Activated CD4-positive, alpha-beta T cell treated with anti-CD3 and anti-CD28 coated beads, Interleukin-2, amount 10 ng/mL, durations not matched to agents 24 days and 14 days (primary cell): Measurements from ENCODE around the gene NTM. TPM values are rescaled to one million over a fixed set of nuclear protein-coding genes. Genes with fewer than 3 reads are reported as not detected.

Experiments used
- DNase-seq: peaks from one replicate; pipeline ENCODE4 v3.0.0; 2022
- H3K27ac Mint-ChIP-seq: one replicate; pipeline ENCODE4 v1.8.0; 2022; ENCODE audit warnings: mild to moderate bottlenecking, mixed read lengths
- H3K27me3 Mint-ChIP-seq: one replicate; pipeline ENCODE4 v1.8.0; 2022; ENCODE audit warnings: mixed read lengths
- H3K36me3 Mint-ChIP-seq: one replicate; pipeline ENCODE4 v1.8.0; 2022; ENCODE audit warnings: low read depth, mild to moderate bottlenecking, mixed read lengths
- H3K4me1 Mint-ChIP-seq: one replicate; pipeline ENCODE4 v1.8.0; 2021; ENCODE audit warnings: mixed read lengths
- H3K4me3 Mint-ChIP-seq: one replicate; pipeline ENCODE4 v1.8.0; 2022; ENCODE audit warnings: mild to moderate bottlenecking, moderate library complexity, mixed read lengths
- H3K9me3 Mint-ChIP-seq: one replicate; pipeline ENCODE4 v1.8.0; 2021; ENCODE audit warnings: mixed read lengths
- intact Hi-C: fragments of 100-400 bp; cut with micrococcal nuclease; formaldehyde crosslinking; loops from one replicate; pipeline ENCODE4 v1.15.1; 2023
- total RNA-seq: library from RNA; stranded (reverse); gene quantifications from 2 replicates; pipeline ENCODE4 v1.2.3, GENCODE V29; 2022

NTM gene
- total RNA-seq, 1 donor from 2014 or later = not detected

GRCh38 chr11:132028380-132029240 is 658.2 kb downstream of the NTM start:
- intact Hi-C loops = no loop called here
- Mint-ChIP-seq H3K27me3 (no peaks in the 10 kb centered on the region), H3K36me3 (no peaks in the 10 kb centered on the region), H3K27ac (no peak overlapping the region), H3K4me1 (no peaks in the 10 kb centered on the region), H3K4me3 (no peak overlapping the region), H3K9me3 (peaks cover 3% of the 10 kb centered on the region)
- peak; percentile 65 for DNase-seq

- no peaks in the 10 kb centered on the region for H3K36me3 Mint-ChIP-seq
- H3K27ac Mint-ChIP-seq = no peak overlapping the region
- intact Hi-C loops = no loop called here
- no peaks in the 10 kb centered on the region for H3K4me1 Mint-ChIP-seq
- H3K27me3 Mint-ChIP-seq = no peaks in the 10 kb centered on the region
- H3K4me3 Mint-ChIP-seq = no peak overlapping the region
- DNase-seq = no peak
- no peaks in the 10 kb centered on the region for H3K9me3 Mint-ChIP-seq
These were observed 660.5 kb downstream of the NTM start for GRCh38 chr11:132030896-132031295.

- Mint-ChIP-seq H3K27ac (no peak overlapping the region), H3K4me1 (no peaks in the 10 kb centered on the region), H3K9me3 (no peaks in the 10 kb centered on the region), H3K4me3 (no peak overlapping the region), H3K36me3 (no peaks in the 10 kb centered on the region), H3K27me3 (no peaks in the 10 kb centered on the region)
- intact Hi-C loops = no loop called here
- no peak for DNase-seq
These were observed 662.1 kb downstream of the NTM start for GRCh38 chr11:132032555-132032954.

GRCh38 chr11:132033051-132033450 is 662.6 kb downstream of the NTM start:
- H3K27me3 Mint-ChIP-seq = no peaks in the 10 kb centered on the region
- no peak overlapping the region for H3K27ac Mint-ChIP-seq
- DNase-seq = no peak
- H3K4me3 Mint-ChIP-seq = no peak overlapping the region
- intact Hi-C loops = no loop called here
- no peaks in the 10 kb centered on the region for H3K4me1 Mint-ChIP-seq
- H3K36me3 Mint-ChIP-seq = no peaks in the 10 kb centered on the region
- H3K9me3 Mint-ChIP-seq = no peaks in the 10 kb centered on the region

- Mint-ChIP-seq H3K36me3 (no peaks in the 10 kb centered on the region), H3K4me1 (no peaks in the 10 kb centered on the region), H3K4me3 (no peak overlapping the region), H3K27ac (no peak overlapping the region), H3K27me3 (no peaks in the 10 kb centered on the region), H3K9me3 (no peaks in the 10 kb centered on the region)
- no peak for DNase-seq
- intact Hi-C loops = no loop called here
These were observed 664.8 kb downstream of the NTM start for GRCh38 chr11:132035228-132035627.

GRCh38 chr11:132035766-132036165 is 665.4 kb downstream of the NTM start:
- no peaks in the 10 kb centered on the region for H3K4me1 Mint-ChIP-seq
- no peak overlapping the region for H3K4me3 Mint-ChIP-seq
- no peaks in the 10 kb centered on the region for H3K27me3 Mint-ChIP-seq
- H3K27ac Mint-ChIP-seq = no peak overlapping the region
- intact Hi-C loops = no loop called here
- DNase-seq = no peak
- no peaks in the 10 kb centered on the region for H3K9me3 Mint-ChIP-seq
- no peaks in the 10 kb centered on the region for H3K36me3 Mint-ChIP-seq

GRCh38 chr11:132036220-132036619 is 665.8 kb downstream of the NTM start:
- intact Hi-C loops = no loop called here
- no peaks in the 10 kb centered on the region for H3K9me3 Mint-ChIP-seq

GRCh38 chr11:132036746-132037466 is 666.5 kb downstream of the NTM start:
- H3K27ac Mint-ChIP-seq = no peak overlapping the region
- intact Hi-C loops = no loop called here
- no peak overlapping the region for H3K4me3 Mint-ChIP-seq
- H3K4me1 Mint-ChIP-seq = peaks cover 2% of the 10 kb centered on the region
- no peaks in the 10 kb centered on the region for H3K36me3 Mint-ChIP-seq
- no peak for DNase-seq
- H3K9me3 Mint-ChIP-seq = no peaks in the 10 kb centered on the region
- no peaks in the 10 kb centered on the region for H3K27me3 Mint-ChIP-seq

More at GRCh38 chr11:132036220-132036619, 665.8 kb downstream of the NTM start:
- DNase-seq = no peak
- H3K27ac Mint-ChIP-seq = no peak overlapping the region
- H3K4me1 Mint-ChIP-seq = peaks cover 2% of the 10 kb centered on the region
- H3K36me3 Mint-ChIP-seq = no peaks in the 10 kb centered on the region
- no peaks in the 10 kb centered on the region for H3K27me3 Mint-ChIP-seq
- no peak overlapping the region for H3K4me3 Mint-ChIP-seq

- no peak overlapping the region for H3K27ac Mint-ChIP-seq
- H3K27me3 Mint-ChIP-seq = no peaks in the 10 kb centered on the region
- H3K4me3 Mint-ChIP-seq = no peak overlapping the region
- no peak for DNase-seq
- H3K4me1 Mint-ChIP-seq = peaks cover 2% of the 10 kb centered on the region
- no peaks in the 10 kb centered on the region for H3K36me3 Mint-ChIP-seq
- no peaks in the 10 kb centered on the region for H3K9me3 Mint-ChIP-seq
- intact Hi-C loops = no loop called here
These were observed 667.0 kb downstream of the NTM start for GRCh38 chr11:132037467-132037862.

GRCh38 chr11:132037956-132038355 is 667.5 kb downstream of the NTM start:
- Mint-ChIP-seq H3K4me1 (peaks cover 2% of the 10 kb centered on the region), H3K9me3 (no peaks in the 10 kb centered on the region), H3K36me3 (no peaks in the 10 kb centered on the region), H3K4me3 (no peak overlapping the region), H3K27ac (no peak overlapping the region), H3K27me3 (no peaks in the 10 kb centered on the region)
- intact Hi-C loops = no loop called here
- DNase-seq = no peak

- Mint-ChIP-seq H3K27ac (no peak overlapping the region), H3K36me3 (no peaks in the 10 kb centered on the region), H3K4me3 (no peak overlapping the region), H3K9me3 (no peaks in the 10 kb centered on the region), H3K27me3 (no peaks in the 10 kb centered on the region), H3K4me1 (peaks cover 2% of the 10 kb centered on the region)
- intact Hi-C loops = no loop called here
- DNase-seq = no peak
These were observed 669.1 kb downstream of the NTM start for GRCh38 chr11:132039521-132039920.

- no peak overlapping the region for H3K4me3 Mint-ChIP-seq
- no peak for DNase-seq
- H3K27ac Mint-ChIP-seq = no peak overlapping the region
- intact Hi-C loops = no loop called here
- no peaks in the 10 kb centered on the region for H3K36me3 Mint-ChIP-seq
- no peaks in the 10 kb centered on the region for H3K27me3 Mint-ChIP-seq
- peaks cover 2% of the 10 kb centered on the region for H3K4me1 Mint-ChIP-seq
- no peaks in the 10 kb centered on the region for H3K9me3 Mint-ChIP-seq
These were observed 671.9 kb downstream of the NTM start for GRCh38 chr11:132042296-132042695.

GRCh38 chr11:132043714-132044113 is 673.3 kb downstream of the NTM start:
- Mint-ChIP-seq H3K36me3 (no peaks in the 10 kb centered on the region), H3K4me1 (peaks cover 2% of the 10 kb centered on the region), H3K4me3 (no peak overlapping the region), H3K27ac (no peak overlapping the region), H3K9me3 (no peaks in the 10 kb centered on the region), H3K27me3 (no peaks in the 10 kb centered on the region)
- intact Hi-C loops = no loop called here
- DNase-seq = no peak

- Mint-ChIP-seq H3K27ac (no peak overlapping the region), H3K36me3 (no peaks in the 10 kb centered on the region), H3K9me3 (no peaks in the 10 kb centered on the region), H3K4me1 (peaks cover 2% of the 10 kb centered on the region), H3K27me3 (no peaks in the 10 kb centered on the region), H3K4me3 (no peak overlapping the region)
- intact Hi-C loops = no loop called here
- no peak for DNase-seq
These were observed 674.7 kb downstream of the NTM start for GRCh38 chr11:132045107-132045506.
